SU-DHL-6 (cell line): ENCODE data around the gene CST5.

Source experiments
- EZH2phosphoT487 ChIP-seq: fragments of 200-600 bp; sonication (generic), shearing (Covaris generic); conservative IDR thresholded peaks from 2 replicates; pipeline ENCODE4 v1.6.1; 2018; ENCODE audit warnings: mild to moderate bottlenecking, antibody characterized with exemption, low read length, moderate library complexity, mixed read lengths
- TF ChIP-seq, protein P1 (sequence below): fragments of 200-600 bp; sonication (generic); IDR thresholded peaks from one replicate; pipeline ENCODE4 v1.5.1; 2017; ENCODE audit warnings: antibody characterized with exemption, mild to moderate bottlenecking, low read length, moderate library complexity; ENCODE audit not compliant: insufficient read depth, poor library complexity, severe bottlenecking

DNA sequence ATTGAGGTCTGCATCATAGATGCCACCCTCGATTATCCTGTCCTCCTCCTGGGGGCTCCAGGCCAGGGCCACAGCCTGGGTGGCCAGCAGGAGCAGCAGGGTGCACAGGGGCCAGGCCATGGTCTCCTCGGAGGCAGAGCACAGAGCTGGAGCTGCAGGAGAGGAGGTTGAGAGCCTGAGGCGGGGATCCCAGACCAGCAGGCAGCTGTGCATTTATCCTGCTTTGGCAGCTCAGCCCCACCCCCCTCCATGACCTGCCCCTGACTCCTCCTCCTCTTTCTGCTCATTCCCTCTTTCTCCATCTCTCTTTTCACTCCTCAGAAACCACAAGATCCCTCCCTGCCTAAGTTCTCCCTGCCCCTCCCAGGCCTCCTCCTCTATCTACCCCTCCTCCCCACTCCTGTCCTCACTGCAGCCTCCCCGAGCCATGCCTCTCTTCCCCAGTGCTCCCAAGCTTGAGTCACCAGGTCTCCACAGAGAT lies 53.0 kb downstream of the CST5 start, which contains the start of gene CST2:
- TF ChIP-seq, protein P1, sequence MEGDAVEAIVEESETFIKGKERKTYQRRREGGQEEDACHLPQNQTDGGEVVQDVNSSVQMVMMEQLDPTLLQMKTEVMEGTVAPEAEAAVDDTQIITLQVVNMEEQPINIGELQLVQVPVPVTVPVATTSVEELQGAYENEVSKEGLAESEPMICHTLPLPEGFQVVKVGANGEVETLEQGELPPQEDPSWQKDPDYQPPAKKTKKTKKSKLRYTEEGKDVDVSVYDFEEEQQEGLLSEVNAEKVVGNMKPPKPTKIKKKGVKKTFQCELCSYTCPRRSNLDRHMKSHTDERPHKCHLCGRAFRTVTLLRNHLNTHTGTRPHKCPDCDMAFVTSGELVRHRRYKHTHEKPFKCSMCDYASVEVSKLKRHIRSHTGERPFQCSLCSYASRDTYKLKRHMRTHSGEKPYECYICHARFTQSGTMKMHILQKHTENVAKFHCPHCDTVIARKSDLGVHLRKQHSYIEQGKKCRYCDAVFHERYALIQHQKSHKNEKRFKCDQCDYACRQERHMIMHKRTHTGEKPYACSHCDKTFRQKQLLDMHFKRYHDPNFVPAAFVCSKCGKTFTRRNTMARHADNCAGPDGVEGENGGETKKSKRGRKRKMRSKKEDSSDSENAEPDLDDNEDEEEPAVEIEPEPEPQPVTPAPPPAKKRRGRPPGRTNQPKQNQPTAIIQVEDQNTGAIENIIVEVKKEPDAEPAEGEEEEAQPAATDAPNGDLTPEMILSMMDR = no peak
- TF ChIP-seq EZH2phosphoT487 = no peak
